Measurements from ENCODE around the gene BLTP3A. TPM values are rescaled to one million over a fixed set of nuclear protein-coding genes. Genes with fewer than 3 reads are reported as not detected.
"Not testable (repeated sequence)": the region's sequence is repeated elsewhere in the genome, so short reads cannot be mapped to it uniquely, and the experiment has no call there.

Gene BLTP3A
- total RNA-seq, 1 donor from 2014 or later, result 27.8 TPM

GRCh38 chr6:34806738-34807453 lies 15.0 kb downstream of the BLTP3A start:
- Mint-ChIP-seq H3K27me3 (ENCODE audit: unreplicated experiment) (peaks cover 2% of the 10 kb centered on the region), H3K27ac (ENCODE audit: unreplicated experiment) (no peak overlapping the region), H3K4me3 (ENCODE audit: unreplicated experiment) (no peak overlapping the region), H3K9me3 (ENCODE audit: unreplicated experiment) (no peaks in the 10 kb centered on the region), H3K4me1 (ENCODE audit: low read depth, unreplicated experiment) (peaks cover 4% of the 10 kb centered on the region), H3K36me3 (ENCODE audit: unreplicated experiment) (no peaks in the 10 kb centered on the region)
- no peak for TF ChIP-seq CTCF (IDR thresholded peaks at IDR 0.05; ENCODE audit: partially characterized antibody, unreplicated experiment)
- no peak for DNase-seq

GRCh38 chr6:34808473-34808872 lies 16.6 kb downstream of the BLTP3A start:
- not testable (repeated sequence) for DNase-seq; H3K4me3 Mint-ChIP-seq (ENCODE audit: unreplicated experiment); H3K9me3 Mint-ChIP-seq (ENCODE audit: unreplicated experiment); H3K27me3 Mint-ChIP-seq (ENCODE audit: unreplicated experiment); H3K27ac Mint-ChIP-seq (ENCODE audit: unreplicated experiment); H3K36me3 Mint-ChIP-seq (ENCODE audit: unreplicated experiment)
- peaks cover 12% of the 10 kb centered on the region for H3K4me1 Mint-ChIP-seq (ENCODE audit: low read depth, unreplicated experiment)

- H3K4me1 Mint-ChIP-seq (ENCODE audit: low read depth, unreplicated experiment), result peaks cover 11% of the 10 kb centered on the region
- H3K4me3 Mint-ChIP-seq (ENCODE audit: unreplicated experiment), result not testable (repeated sequence)
Observed at GRCh38 chr6:34809419-34809818, 17.5 kb downstream of the BLTP3A start.

GRCh38 chr6:34810017-34810882 lies 18.4 kb downstream of the BLTP3A start:
- Mint-ChIP-seq H3K9me3 (ENCODE audit: unreplicated experiment) (no peaks in the 10 kb centered on the region), H3K4me3 (ENCODE audit: unreplicated experiment) (no peak overlapping the region), H3K27me3 (ENCODE audit: unreplicated experiment) (no peaks in the 10 kb centered on the region), H3K27ac (ENCODE audit: unreplicated experiment) (no peak overlapping the region), H3K36me3 (ENCODE audit: unreplicated experiment) (no peaks in the 10 kb centered on the region), H3K4me1 (ENCODE audit: low read depth, unreplicated experiment) (peaks cover 11% of the 10 kb centered on the region)
- DNase-seq, result no peak
- TF ChIP-seq CTCF (IDR thresholded peaks at IDR 0.05; ENCODE audit: partially characterized antibody, unreplicated experiment), result no peak

More at GRCh38 chr6:34809419-34809818, 17.5 kb downstream of the BLTP3A start:
- H3K9me3 Mint-ChIP-seq (ENCODE audit: unreplicated experiment); H3K36me3 Mint-ChIP-seq (ENCODE audit: unreplicated experiment); DNase-seq; H3K27me3 Mint-ChIP-seq (ENCODE audit: unreplicated experiment); H3K27ac Mint-ChIP-seq (ENCODE audit: unreplicated experiment): not testable (repeated sequence)

- Mint-ChIP-seq H3K27ac (ENCODE audit: unreplicated experiment) (no peak overlapping the region), H3K27me3 (ENCODE audit: unreplicated experiment) (no peaks in the 10 kb centered on the region), H3K4me3 (ENCODE audit: unreplicated experiment) (no peak overlapping the region), H3K4me1 (ENCODE audit: low read depth, unreplicated experiment) (peaks cover 11% of the 10 kb centered on the region), H3K36me3 (ENCODE audit: unreplicated experiment) (no peaks in the 10 kb centered on the region), H3K9me3 (ENCODE audit: unreplicated experiment) (no peaks in the 10 kb centered on the region)
- no peak for DNase-seq
- no peak for TF ChIP-seq CTCF (IDR thresholded peaks at IDR 0.05; ENCODE audit: partially characterized antibody, unreplicated experiment)
Observed at GRCh38 chr6:34810936-34811632, 19.2 kb downstream of the BLTP3A start.

Measured in glutamatergic neuron (in vitro differentiated cells).